CD4-positive, alpha-beta T cell treated with Interleukin-10 for 1 hour (primary cell): ENCODE measurements around the gene TRAPPC6A.
"Not testable (repeated sequence)": the region's sequence is repeated elsewhere in the genome, so short reads cannot be mapped to it uniquely, and the experiment has no call there.

ENCODE experiments used
- DNase-seq: peaks from one replicate; pipeline ENCODE4 v3.0.0-alpha.2; 2020

Gene TRAPPC6A

DNA sequence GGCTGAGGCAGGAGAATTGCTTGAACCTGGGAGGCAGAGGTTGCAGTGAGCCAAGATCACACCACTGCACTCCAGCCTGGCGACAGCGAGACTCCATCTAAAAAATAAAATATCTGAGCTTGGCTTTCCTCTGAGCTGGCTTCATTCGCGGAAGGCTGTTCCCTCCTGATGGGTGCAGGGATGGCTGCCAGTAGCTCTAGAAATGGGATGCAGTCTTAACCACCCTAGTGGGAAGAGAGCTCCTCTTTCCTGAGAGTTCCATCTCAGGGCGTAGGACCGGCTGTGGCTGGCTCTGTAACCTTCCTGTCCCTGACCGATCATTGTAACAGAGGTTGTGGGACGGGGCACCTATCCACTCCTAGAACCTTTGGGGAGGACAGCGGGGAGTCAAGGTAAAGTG is 52.7 kb downstream of the TRAPPC6A start:
- no peak for DNase-seq

- no peak for DNase-seq
Measured at GRCh38 chr19:45124021-45124420, 54.0 kb downstream of the TRAPPC6A start.

DNA sequence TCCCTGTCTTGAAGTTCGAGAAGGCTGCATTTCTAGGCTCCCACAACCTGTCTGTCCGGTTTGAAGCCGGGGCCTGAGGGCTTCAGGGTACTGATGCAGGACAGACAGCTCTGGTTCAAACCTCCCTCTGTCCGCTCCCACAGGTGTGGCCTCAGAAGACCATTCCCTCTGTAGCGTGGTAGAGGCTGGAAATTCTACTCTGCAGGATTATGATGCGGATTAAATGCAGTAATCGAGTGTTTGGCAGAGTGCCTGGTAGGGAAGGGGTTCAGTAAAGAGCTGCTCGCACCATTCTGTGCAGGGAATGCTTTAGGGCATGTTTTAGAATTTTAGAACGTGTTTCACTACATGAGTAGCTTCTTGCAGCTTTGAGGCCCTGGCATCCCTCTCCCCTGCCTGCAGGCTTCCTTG is 54.6 kb downstream of the TRAPPC6A start:
- DNase-seq: no peak

GRCh38 chr19:45122832-45123231 is 55.2 kb downstream of the TRAPPC6A start:
- no peak for DNase-seq

- no peak for DNase-seq
Measured at GRCh38 chr19:45121827-45122345, 56.2 kb downstream of the TRAPPC6A start.

- no peak for DNase-seq
Measured at GRCh38 chr19:45119582-45119981, 58.5 kb downstream of the TRAPPC6A start.

DNA sequence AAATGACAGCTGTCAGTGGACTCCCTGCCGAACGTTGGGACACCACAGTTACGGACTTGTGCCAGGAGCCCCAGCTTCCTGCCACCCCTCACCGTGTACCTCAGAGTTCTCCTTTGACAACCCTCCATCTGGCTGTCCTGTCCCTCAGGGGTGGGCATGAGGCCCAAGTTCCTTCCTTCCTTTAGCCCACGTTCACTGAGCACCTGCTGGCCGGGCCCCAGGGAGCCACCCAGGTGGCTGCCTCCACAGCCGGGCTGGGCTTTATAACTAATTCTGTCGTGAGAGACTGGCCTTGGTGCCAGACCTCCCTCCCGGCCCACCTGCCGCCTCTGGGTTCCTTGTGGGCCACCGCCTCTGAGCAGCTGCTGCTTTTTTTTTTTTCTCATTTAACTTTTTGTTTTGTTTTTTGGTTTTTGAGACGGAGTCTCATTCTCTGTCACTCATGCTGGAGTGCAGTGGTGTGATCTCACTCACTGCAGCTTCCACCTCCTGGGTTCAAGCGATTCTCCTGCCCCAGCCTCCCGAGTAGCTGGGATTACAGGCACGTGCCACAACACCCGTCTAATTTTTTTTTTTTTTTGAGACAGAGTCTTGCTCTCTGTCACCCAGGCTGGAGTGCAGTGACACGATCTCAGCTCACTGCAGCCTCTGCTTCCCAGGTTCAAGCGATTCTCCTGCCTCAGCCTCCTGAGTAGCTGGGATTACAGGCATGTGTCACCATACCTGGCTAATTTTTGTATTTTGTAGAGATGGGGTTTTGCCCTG is 59.3 kb downstream of the TRAPPC6A start:
- not testable (repeated sequence) for DNase-seq

DNA sequence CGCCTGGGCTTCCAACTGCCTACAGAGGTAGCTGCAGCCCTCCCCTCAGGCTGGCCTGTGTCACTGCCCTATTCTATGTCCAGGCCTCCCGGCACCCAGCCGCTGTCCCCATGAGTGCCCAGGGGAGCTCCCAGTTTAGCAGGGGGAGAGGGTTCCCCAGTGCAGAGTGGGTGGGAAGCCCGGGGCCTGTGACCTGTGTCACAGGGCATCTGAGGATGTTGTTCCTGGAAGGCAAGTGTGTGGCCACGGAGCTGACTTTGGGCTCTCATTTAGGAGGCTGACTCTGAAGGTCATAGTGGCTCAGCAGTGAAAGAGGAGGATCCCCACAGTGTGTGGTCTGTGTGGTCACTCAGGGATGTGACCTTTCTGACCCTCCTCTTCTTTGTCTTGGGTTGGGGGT is 59.9 kb downstream of the TRAPPC6A start:
- no peak for DNase-seq

DNA sequence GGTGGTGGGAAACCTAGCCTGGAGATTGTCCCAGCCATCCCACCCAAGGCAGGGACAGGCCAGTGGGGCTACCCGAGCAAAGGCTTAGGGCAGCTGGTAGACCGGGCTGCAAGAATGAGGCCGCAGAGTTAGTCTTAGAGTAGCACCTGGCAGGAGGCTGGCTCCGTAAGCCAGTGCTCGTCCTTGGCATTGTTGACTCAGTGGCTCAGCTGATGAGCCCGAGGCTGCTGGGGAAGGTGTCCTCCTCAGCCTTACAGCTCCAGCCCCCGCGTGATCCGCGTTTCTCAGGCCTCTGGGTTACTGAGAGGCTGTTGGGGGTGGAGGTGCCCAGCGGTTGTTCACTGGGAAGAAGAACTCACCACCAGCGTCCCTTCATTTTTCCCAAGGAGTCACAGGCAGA is 60.4 kb downstream of the TRAPPC6A start:
- DNase-seq: no peak

DNA sequence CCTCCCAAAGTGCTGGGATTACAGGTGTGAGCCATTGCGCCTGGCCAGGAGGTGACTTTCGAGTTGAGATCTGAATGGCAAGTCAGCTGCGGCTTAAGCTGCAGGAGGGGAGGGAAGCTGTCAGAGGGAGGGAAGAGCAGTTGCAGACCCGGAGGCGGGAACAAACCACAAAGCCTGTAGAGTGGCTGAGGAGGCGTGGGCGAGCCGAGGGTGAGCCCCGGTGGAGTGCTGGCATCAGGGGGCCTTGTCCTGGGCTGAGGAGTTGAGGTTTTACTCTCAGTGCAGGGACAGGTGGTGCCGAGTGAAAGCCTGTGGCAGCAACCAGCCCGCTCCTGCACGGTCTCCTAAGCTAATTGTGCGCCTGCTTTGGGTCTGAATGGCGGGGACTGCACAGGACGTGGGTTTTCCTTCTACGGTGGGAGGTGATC is 60.9 kb downstream of the TRAPPC6A start:
- peak; percentile 35 for DNase-seq

GRCh38 chr19:45115809-45116615 is 62.0 kb downstream of the TRAPPC6A start:
- DNase-seq: no peak

DNA sequence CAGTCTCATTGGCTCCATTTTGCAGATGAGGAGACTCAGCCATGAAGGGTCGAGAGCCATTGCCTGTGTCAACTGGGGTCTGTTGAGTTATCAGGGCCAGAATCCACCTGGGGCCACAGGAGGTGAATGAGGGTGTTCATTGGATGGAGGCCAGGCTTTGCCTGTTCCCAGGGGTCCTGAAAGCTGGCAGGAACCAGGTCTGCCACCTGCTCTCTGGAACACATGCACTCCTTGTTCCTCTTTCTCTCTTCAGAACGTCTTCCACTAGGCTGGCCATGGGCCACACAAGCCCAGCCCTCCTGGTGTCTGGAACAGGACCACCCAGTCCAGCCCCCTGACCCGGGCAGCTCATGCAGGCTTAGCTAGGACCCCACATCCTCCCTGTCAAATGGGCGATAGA is 63.9 kb downstream of the TRAPPC6A start:
- DNase-seq: no peak

DNA sequence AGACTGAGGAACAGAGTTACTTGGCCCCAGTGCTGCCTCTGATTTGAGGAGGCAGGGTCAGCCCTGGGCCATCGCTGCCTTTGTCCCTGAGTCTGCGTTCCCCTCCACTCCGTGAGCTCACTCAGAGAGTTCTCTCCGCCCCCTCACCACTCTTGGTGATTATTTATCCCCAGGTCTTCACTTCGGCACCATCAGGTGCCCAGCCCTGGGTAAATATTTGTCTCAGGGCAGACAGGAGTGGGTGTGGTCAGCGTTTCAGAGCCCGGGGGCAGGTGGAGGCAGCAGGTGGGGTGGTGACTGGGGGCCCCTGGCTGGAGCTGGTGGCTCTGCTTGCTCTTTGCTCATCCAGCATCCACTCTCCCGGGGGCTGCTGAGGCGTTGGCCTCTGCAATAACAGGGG is 64.4 kb downstream of the TRAPPC6A start:
- DNase-seq: no peak
